HepG2 (cell line): ENCODE measurements around the gene BCAP29. TPM values are rescaled to one million over a fixed set of nuclear protein-coding genes. Genes with fewer than 3 reads are reported as not detected.
A peak's percentile ranks its signal among the peaks of the same experiment; 100 is the strongest.

Source experiments
- ESRRA ChIP-seq: sonication (generic); formaldehyde crosslinking; IDR thresholded peaks from 2 replicates; pipeline ENCODE4 v1.5.1; 2020; ENCODE audit warnings: mild to moderate bottlenecking, low read depth, missing genetic modification reagents
- FOXO1 ChIP-seq: sonication (generic); formaldehyde crosslinking; IDR thresholded peaks from 2 replicates; pipeline ENCODE4 v1.4.0; 2020; ENCODE audit warnings: missing genetic modification reagents
- FOXO4 ChIP-seq: sonication (generic); formaldehyde crosslinking; conservative IDR thresholded peaks from 2 replicates; pipeline ENCODE4 v1.8.1; 2023; ENCODE audit warnings: missing genetic modification reagents
- HIVEP1 ChIP-seq: sonication (generic); formaldehyde crosslinking; IDR thresholded peaks from 2 replicates; pipeline ENCODE4 v1.4.0; 2020; ENCODE audit warnings: mild to moderate bottlenecking, missing genetic modification reagents
- HNRNPLL ChIP-seq: fragments of 200-400 bp; formaldehyde crosslinking; IDR thresholded peaks from 2 replicates; pipeline ENCODE4 v1.6.1; 2017; ENCODE audit warnings: mild to moderate bottlenecking, low read depth, low read length; ENCODE audit not compliant: poor library complexity, severe bottlenecking
- IKZF1 ChIP-seq: fragments of 450-650 bp; IDR thresholded peaks from 2 replicates; pipeline ENCODE4 v1.7.1; 2016
- JUN ChIP-seq: sonication (generic); formaldehyde crosslinking; IDR thresholded peaks from 2 replicates; pipeline ENCODE4 v1.4.0; 2020; ENCODE audit warnings: mild to moderate bottlenecking, missing genetic modification reagents
- MLXIP ChIP-seq: sonication (generic); formaldehyde crosslinking; IDR thresholded peaks from 2 replicates; pipeline ENCODE4 v1.9.0; 2021; ENCODE audit warnings: missing genetic modification reagents, borderline replicate concordance
- NR2F6 ChIP-seq, 2 experiments: IDR thresholded peaks; 2 replicates each; pipeline ENCODE4 v1.6.1; 2016; ENCODE audit warnings: antibody characterized with exemption in 1 of 2, mild to moderate bottlenecking in 1 of 2
- NR3C1 ChIP-seq: sonication (generic); formaldehyde crosslinking; IDR thresholded peaks from 2 replicates; pipeline ENCODE4 v1.4.0; 2020; ENCODE audit warnings: missing genetic modification reagents
- PRMT3 ChIP-seq: sonication (generic); formaldehyde crosslinking; IDR thresholded peaks from 2 replicates; pipeline ENCODE4 v1.8.1; 2022; ENCODE audit warnings: low read depth, mild to moderate bottlenecking, moderate library complexity, missing genetic modification reagents, borderline replicate concordance
- TSC22D2 ChIP-seq: sonication (generic); formaldehyde crosslinking; IDR thresholded peaks from 2 replicates; pipeline ENCODE4 v1.5.1; 2020; ENCODE audit warnings: missing genetic modification reagents, mild to moderate bottlenecking, borderline replicate concordance
- ZBTB38 ChIP-seq: sonication (generic); formaldehyde crosslinking; IDR thresholded peaks from 2 replicates; pipeline ENCODE4 v1.5.1; 2020; ENCODE audit warnings: mild to moderate bottlenecking, missing genetic modification reagents
- ZFP62 ChIP-seq: sonication (generic); formaldehyde crosslinking; IDR thresholded peaks from 2 replicates; pipeline ENCODE4 v1.4.0; 2020; ENCODE audit warnings: missing genetic modification reagents
- ZNF431 ChIP-seq: sonication (generic); formaldehyde crosslinking; IDR thresholded peaks from 2 replicates; pipeline ENCODE4 v1.9.0; 2022; ENCODE audit warnings: missing genetic modification reagents, low read depth, mild to moderate bottlenecking, borderline replicate concordance
- ZNF564 ChIP-seq: sonication (generic); formaldehyde crosslinking; IDR thresholded peaks from 2 replicates; pipeline ENCODE4 v1.8.1; 2023; ENCODE audit warnings: mild to moderate bottlenecking, missing genetic modification reagents
- ZNF616 ChIP-seq: sonication (generic); formaldehyde crosslinking; IDR thresholded peaks from 2 replicates; pipeline ENCODE4 v1.5.0; 2020; ENCODE audit warnings: low read depth, mild to moderate bottlenecking, missing genetic modification reagents
- ZNF691 ChIP-seq: sonication (generic); formaldehyde crosslinking; IDR thresholded peaks from 2 replicates; pipeline ENCODE4 v1.4.0; 2020; ENCODE audit warnings: missing genetic modification reagents, low read depth, mild to moderate bottlenecking, borderline replicate concordance
- ZNF770 ChIP-seq: sonication (generic); formaldehyde crosslinking; IDR thresholded peaks from 2 replicates; pipeline ENCODE4 v1.5.0; 2020; ENCODE audit warnings: mild to moderate bottlenecking, missing genetic modification reagents
- polyA plus RNA-seq, 8 experiments: library from polyadenylated mRNA; depleted of rRNA in 3 of 8; stranded (reverse) in 7 of 8; unstranded in 1 of 8; fragments of >200 nt; fragmentation: Illumina TruSeq in 4 of 8; extraction: Trizol in 4 of 8; gene quantifications; 2 replicates each; pipeline versions ENCODE4 v1.2.1 to v1.2.3, GENCODE V29; 2011 to 2016; ENCODE audit warnings: low read depth in 4 of 8, missing spikeins in 1 of 8, mixed read lengths in 1 of 8; ENCODE audit not compliant: insufficient read depth in 1 of 8
- total RNA-seq, 5 experiments: library from RNA; depleted of rRNA; stranded (reverse); fragments of >200 nt; fragmentation: Illumina TruSeq; extraction: Trizol; gene quantifications; 2 replicates each; pipeline ENCODE4 v1.2.3, GENCODE V29; 2016; ENCODE audit warnings: low read depth in 1 of 5

BCAP29 gene
- total and polyA plus RNA-seq, 2 of the 13 experiments (the other 11 are each of a cell fraction or from before 2014, with no cell fraction given): 15.3 to 35.6 TPM

GRCh38 chr7:107579885-107580715, at the start of gene BCAP29 (continued):
- TF ChIP-seq ZNF770 (CRISPR knock-in tag): no peak; the same call in 1 of the 2 replicates
- TF ChIP-seq JUN (CRISPR knock-in tag): 0 out of 2 replicates have a peak, but pooled peaks have one; percentile 28
- TF ChIP-seq HNRNPLL: peak; percentile 67
- TF ChIP-seq ZNF564 (CRISPR knock-in tag): peak; percentile 57; the same call in 1 of the 2 replicates
- no peak for TF ChIP-seq NR3C1 (CRISPR knock-in tag)
- TF ChIP-seq MLXIP: no peak
- TF ChIP-seq ESRRA (CRISPR knock-in tag): peak; percentile 47
- 0 out of 2 replicates have a peak, but pooled peaks have one; percentile 8 for TF ChIP-seq FOXO1 (CRISPR knock-in tag)
- no peak for TF ChIP-seq HIVEP1 (CRISPR knock-in tag)
- TF ChIP-seq FOXO4: 0 out of 2 replicates have a peak, but pooled peaks have one; percentile 3
- TF ChIP-seq ZFP62 (CRISPR knock-in tag): no peak
- 0 out of 2 replicates have a peak, but pooled peaks have one; percentile 10 for TF ChIP-seq ZNF691 (CRISPR knock-in tag)
- TF ChIP-seq ZBTB38: peak; percentile 0; the same call in 1 of the 2 replicates
- TF ChIP-seq PRMT3 (CRISPR knock-in tag): 0 out of 2 replicates have a peak, but pooled peaks have one; percentile 28
- no peak for TF ChIP-seq TSC22D2 (CRISPR knock-in tag)
- peak; percentile 69; the same call in 1 of the 2 replicates for TF ChIP-seq ZNF431
- TF ChIP-seq ZNF616 (CRISPR knock-in tag): 0 out of 2 replicates have a peak, but pooled peaks have one; percentile 57
- no peak for TF ChIP-seq IKZF1
- TF ChIP-seq NR2F6 (IDR thresholded peaks at IDR 0.05): no peak
- TF ChIP-seq NR2F6 (CRISPR knock-in tag; IDR thresholded peaks at IDR 0.05): peak; percentile 25; the same call in 1 of the 2 replicates
